ENCODE measurements around the gene ZNF609.
"Not testable (repeated sequence)": the region's sequence is repeated elsewhere in the genome, so short reads cannot be mapped to it uniquely, and the experiment has no call there.

ZNF609 gene

DNA sequence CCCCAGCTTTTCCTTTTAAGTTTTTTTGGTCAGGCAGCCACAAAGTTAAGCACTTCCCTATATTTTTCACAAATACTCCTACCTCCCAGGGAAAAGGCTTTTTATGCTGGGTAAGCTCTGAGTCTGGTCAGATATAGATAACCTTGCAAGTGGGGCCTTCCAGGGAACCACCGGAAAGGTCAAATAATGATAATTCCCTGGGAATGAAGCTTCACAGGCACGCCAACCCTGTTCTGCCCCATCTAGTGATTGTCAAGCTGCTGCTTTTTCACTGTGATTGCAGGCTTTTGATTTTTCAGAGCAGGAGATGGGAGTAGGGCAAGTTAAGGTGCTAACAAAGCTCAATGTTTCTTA lies 121.0 kb downstream of the ZNF609 start:
- FAIRE-seq (no peak), DNase-seq (ENCODE audit: insufficient read length, low spot score) (no peak)
- TF ChIP-seq CTCF (IDR thresholded peaks at IDR 0.05; ENCODE audit: insufficient read depth, missing control alignments): no peak

DNA sequence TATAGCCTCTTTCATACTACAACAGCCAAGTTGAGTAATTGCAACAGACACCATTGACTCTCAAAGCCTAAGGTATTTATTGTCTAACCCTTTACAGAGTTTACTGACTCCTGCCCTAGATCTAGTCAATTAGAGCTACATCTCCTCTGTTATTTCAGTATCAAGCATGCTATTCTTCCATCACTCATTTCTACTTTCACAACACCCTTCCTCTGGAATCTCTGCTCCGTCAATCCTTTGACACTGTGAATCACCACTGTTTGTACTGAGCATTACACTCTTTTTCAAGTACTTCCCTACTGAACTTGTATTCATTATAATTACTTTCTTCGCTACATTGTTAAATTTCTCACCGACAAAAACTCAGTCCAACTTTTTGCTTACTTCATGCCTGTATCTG lies 121.8 kb downstream of the ZNF609 start:
- FAIRE-seq (no peak), DNase-seq (ENCODE audit: insufficient read length, low spot score) (no peak)
- no peak for TF ChIP-seq CTCF (IDR thresholded peaks at IDR 0.05; ENCODE audit: insufficient read depth, missing control alignments)

GRCh38 chr15:64583519-64583918 lies 123.1 kb downstream of the ZNF609 start:
- FAIRE-seq (no peak), DNase-seq (ENCODE audit: insufficient read length, low spot score) (no peak)
- TF ChIP-seq CTCF (IDR thresholded peaks at IDR 0.05; ENCODE audit: insufficient read depth, missing control alignments): no peak

DNA sequence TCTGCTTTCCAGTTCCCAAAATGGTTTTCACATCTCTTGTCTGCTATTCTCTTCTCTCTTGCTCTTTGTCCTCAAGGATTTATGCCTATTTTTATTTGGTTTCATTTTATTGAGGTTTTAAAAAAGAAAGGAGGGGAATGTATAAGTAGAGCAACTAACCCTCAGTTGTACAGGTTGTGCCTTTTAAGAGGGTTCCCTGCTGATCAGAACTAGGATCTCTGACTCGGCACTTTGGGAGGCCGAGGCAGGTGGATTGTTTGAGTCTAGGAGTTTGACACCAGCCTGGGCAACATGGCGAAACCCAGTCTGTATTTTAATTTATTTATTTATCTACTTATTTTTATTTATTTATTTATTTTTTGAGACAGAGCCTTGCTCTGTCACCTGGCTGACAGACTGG lies 123.6 kb downstream of the ZNF609 start:
- no peak for TF ChIP-seq CTCF (IDR thresholded peaks at IDR 0.05; ENCODE audit: insufficient read depth, missing control alignments)
- DNase-seq (ENCODE audit: insufficient read length, low spot score): no peak
- FAIRE-seq: no peak

DNA sequence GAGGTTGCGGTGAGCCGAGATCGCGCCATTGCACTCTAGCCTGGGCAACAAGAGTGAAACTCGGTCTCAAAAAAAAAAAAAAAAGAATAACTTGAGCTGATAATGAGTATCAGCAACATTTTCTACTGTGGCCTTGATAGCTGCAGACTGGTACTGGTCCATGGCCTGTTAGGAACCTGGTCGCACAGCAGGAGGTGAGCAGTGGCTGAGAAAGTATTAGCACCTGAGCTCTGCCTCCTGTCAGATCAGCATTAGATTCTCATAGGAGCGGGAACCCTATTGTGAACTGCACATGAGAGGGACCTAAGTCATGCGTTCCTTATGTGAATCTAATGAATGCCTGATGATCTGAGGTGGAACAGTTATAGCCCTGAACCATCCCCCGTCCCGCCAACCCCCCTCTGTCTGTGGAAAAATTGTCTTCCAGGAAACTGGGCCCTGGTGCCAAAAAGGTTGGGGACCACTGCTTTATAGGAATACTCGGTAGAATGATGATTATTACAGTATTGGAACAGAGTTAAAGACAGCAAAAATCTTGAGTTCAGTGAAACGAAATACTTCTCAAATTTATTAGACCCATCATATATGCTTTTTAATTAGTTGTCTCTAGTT lies 126.0 kb downstream of the ZNF609 start:
- TF ChIP-seq CTCF (IDR thresholded peaks at IDR 0.05; ENCODE audit: insufficient read depth, missing control alignments): no peak
- no peak for FAIRE-seq
- DNase-seq (ENCODE audit: insufficient read length, low spot score): no peak

DNA sequence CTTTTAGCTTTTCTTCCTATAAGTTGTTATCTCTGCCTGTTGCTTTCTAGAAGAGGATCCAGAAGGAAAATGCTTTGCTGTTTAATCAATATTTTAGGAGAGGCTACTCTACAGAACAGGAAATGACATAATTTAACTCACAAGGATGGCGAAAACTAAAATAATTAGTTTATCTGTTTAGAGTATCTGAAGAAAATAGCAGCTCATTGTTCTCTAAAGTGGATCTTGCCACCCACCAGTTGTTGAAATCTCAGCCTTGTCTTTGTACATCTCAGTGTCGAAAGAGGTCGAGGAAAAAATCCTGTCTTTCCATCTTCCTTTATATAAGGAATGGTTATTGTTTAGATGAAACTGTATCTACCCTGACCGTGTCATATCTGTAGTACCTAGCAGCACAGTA lies 126.6 kb downstream of the ZNF609 start:
- FAIRE-seq (no peak), DNase-seq (ENCODE audit: insufficient read length, low spot score) (no peak)
- no peak for TF ChIP-seq CTCF (IDR thresholded peaks at IDR 0.05; ENCODE audit: insufficient read depth, missing control alignments)

GRCh38 chr15:64589435-64590084 lies 129.2 kb downstream of the ZNF609 start:
- DNase-seq (ENCODE audit: insufficient read length, low spot score) (no peak), FAIRE-seq (no peak)
- no peak for TF ChIP-seq CTCF (IDR thresholded peaks at IDR 0.05; ENCODE audit: insufficient read depth, missing control alignments)

GRCh38 chr15:64592845-64593244 lies 132.5 kb downstream of the ZNF609 start:
- FAIRE-seq; DNase-seq (ENCODE audit: insufficient read length, low spot score): not testable (repeated sequence)
